OCI-LY7 (cell line): Measurements from ENCODE around the gene COL15A1. TPM values are rescaled to one million over a fixed set of nuclear protein-coding genes. Genes with fewer than 3 reads are reported as not detected.

Experiments used
- BruUV-seq: library from RNA; stranded (reverse); fragments of 400-500 nt; replicated peaks from 2 replicates; lab custom pipeline; 2021; lab: Mats Ljungman, UMichigan
- CTCF ChIA-PET: fragments of 300-600 bp; sonication (Branson Sonifier 250); formaldehyde crosslinking; loops from one replicate; lab custom pipeline; 2022; ENCODE audit warnings: antibody characterized with exemption; ENCODE audit not compliant: unreplicated experiment; lab: Charles Lee
- POLR2A ChIA-PET: fragments of 300-600 bp; sonication (Branson Sonifier 250); formaldehyde crosslinking; loops from one replicate; lab custom pipeline; 2022; ENCODE audit warnings: antibody characterized with exemption; lab: Charles Lee
- DNase-seq: peaks from one replicate; pipeline ENCODE4 v3.0.0-alpha.2; 2015; ENCODE audit warnings: low spot score
- H2AFZ ChIP-seq: fragments of 200-600 bp; sonication (generic), shearing (Covaris generic); 2 replicates; pipeline ENCODE4 v1.6.1; 2014; ENCODE audit warnings: mild to moderate bottlenecking, antibody characterized with exemption, low read length, moderate library complexity
- H3K27ac ChIP-seq: fragments of 200-600 bp; sonication (generic); 2 replicates; pipeline ENCODE4 v1.5.1; 2014; ENCODE audit warnings: mixed run types, low read depth, mild to moderate bottlenecking, moderate library complexity, low read length, inconsistent platforms; ENCODE audit not compliant: poor library complexity, severe bottlenecking
- H3K36me3 ChIP-seq: fragments of 200-600 bp; sonication (generic); 2 replicates; pipeline ENCODE4 v1.6.1; 2014; ENCODE audit warnings: mild to moderate bottlenecking, antibody characterized with exemption, low read length, moderate library complexity, mixed read lengths; ENCODE audit not compliant: insufficient read depth
- H3K4me1 ChIP-seq: fragments of 200-600 bp; sonication (generic); 2 replicates; pipeline ENCODE4 v1.5.1; 2014; ENCODE audit warnings: mild to moderate bottlenecking, low read length; ENCODE audit not compliant: insufficient read depth, poor library complexity, severe bottlenecking
- H3K4me2 ChIP-seq: fragments of 200-600 bp; sonication (generic); 2 replicates; pipeline ENCODE4 v1.6.1; 2014; ENCODE audit warnings: mild to moderate bottlenecking, low read length
- H3K4me3 ChIP-seq: fragments of 200-600 bp; sonication (generic); 2 replicates; pipeline ENCODE4 v1.5.1; 2014; ENCODE audit warnings: mild to moderate bottlenecking, low read depth, low read length; ENCODE audit not compliant: poor library complexity, severe bottlenecking
- H3K79me2 ChIP-seq: fragments of 200-600 bp; sonication (generic); 2 replicates; pipeline ENCODE4 v1.6.1; 2016; ENCODE audit warnings: low read depth, mild to moderate bottlenecking, low read length, moderate library complexity, mixed read lengths; ENCODE audit not compliant: insufficient read depth
- H3K9me2 ChIP-seq: fragments of 200-600 bp; sonication (generic); 2 replicates; pipeline ENCODE4 v1.6.1; 2016; ENCODE audit warnings: mild to moderate bottlenecking, low read length, mixed read lengths; ENCODE audit not compliant: insufficient read depth
- H3K9me3 ChIP-seq: fragments of 200-600 bp; sonication (generic); 2 replicates; pipeline ENCODE4 v1.6.1; 2014; ENCODE audit warnings: mild to moderate bottlenecking, mixed run types, low read length, mixed read lengths
- H4K20me1 ChIP-seq: fragments of 200-600 bp; sonication (generic); 2 replicates; pipeline ENCODE4 v1.6.1; 2014; ENCODE audit warnings: mild to moderate bottlenecking, antibody characterized with exemption, low read length, moderate library complexity, mixed read lengths; ENCODE audit not compliant: insufficient read depth
- EZH2phosphoT487 ChIP-seq: fragments of 200-600 bp; sonication (generic); IDR thresholded peaks from 2 replicates; pipeline ENCODE4 v1.6.1; 2018; ENCODE audit warnings: low read depth, borderline replicate concordance, mild to moderate bottlenecking, mixed run types, antibody characterized with exemption, low read length, moderate library complexity, mixed read lengths
- intact Hi-C: fragments of 100-400 bp; cut with micrococcal nuclease; formaldehyde crosslinking; loops from one replicate; pipeline ENCODE4 v1.10.0; 2022; ENCODE audit not compliant: unreplicated experiment
- total RNA-seq, 2 experiments: library from RNA; depleted of rRNA in 1 of 2; stranded (reverse); fragments of >200 nt in 1 of 2; shearing (Covaris generic) in 1 of 2; gene quantifications; 2 replicates each; pipeline ENCODE4 v1.2.3, GENCODE V29; 2014 to 2022
- TF ChIP-seq, protein P1 (sequence below): fragments of 200-600 bp; sonication (generic); conservative IDR thresholded peaks from 2 replicates; pipeline ENCODE4 v1.5.1; 2014; ENCODE audit warnings: mild to moderate bottlenecking, antibody characterized with exemption, low read length, moderate library complexity, mixed read lengths

The COL15A1 gene
- total RNA-seq, 2 experiments from 2014 or later = not detected

DNA sequence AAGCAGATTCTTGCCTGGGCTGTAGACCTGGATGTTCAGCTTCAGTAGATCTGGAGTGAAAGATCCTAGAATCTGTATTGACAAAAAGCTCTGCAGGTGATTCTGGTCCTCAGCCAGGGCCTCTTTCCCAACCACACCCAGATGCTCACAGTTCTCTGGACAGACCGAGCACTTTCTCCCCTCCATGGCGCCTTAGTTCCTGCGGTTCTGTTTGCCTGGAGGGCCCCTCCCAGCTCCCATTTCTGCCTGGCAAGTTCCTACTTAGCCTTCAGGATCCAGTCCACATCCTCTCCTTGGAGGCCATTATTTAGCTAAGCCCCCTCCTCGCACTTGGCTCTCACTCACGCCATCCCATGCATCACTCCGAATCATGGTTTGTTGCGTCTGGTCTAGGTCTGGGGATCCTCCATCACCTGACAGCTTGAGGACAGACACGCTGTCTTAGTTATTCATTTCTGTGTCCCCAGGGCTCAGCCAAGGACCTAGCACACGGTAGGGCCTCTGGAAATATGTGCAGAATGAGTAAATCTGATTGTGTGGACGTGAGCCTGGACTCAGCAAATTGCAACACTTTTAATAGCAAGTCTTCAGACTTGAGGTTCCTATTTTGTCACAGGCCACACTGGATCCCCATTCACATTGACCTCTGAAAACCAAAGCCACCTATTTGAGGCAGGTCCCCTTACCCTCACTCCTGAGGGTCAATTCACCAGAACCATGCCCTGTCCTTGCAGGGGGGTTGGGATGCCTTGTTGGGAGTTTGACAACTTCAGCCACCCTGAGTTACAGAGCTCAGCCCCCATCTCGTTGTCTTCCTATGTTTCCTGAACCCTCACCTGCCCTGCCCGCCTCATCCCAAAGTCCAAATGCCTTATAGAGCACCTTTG, 50.7 kb downstream of the COL15A1 start:
- ChIA-PET POLR2A (no interaction called here), CTCF (no interaction called here)
- no peaks in the 10 kb centered on the region for H3K9me3 ChIP-seq
- no peak overlapping the region for H2AFZ ChIP-seq
- no peak overlapping the region for H3K4me2 ChIP-seq
- H3K79me2 ChIP-seq = no peaks in the 10 kb centered on the region
- peaks cover 5% of the 10 kb centered on the region for H3K4me1 ChIP-seq
- H3K4me3 ChIP-seq = no peak overlapping the region
- no peak for DNase-seq
- no peaks in the 10 kb centered on the region for H3K36me3 ChIP-seq
- TF ChIP-seq EZH2phosphoT487 = no peak
- TF ChIP-seq, protein P1, sequence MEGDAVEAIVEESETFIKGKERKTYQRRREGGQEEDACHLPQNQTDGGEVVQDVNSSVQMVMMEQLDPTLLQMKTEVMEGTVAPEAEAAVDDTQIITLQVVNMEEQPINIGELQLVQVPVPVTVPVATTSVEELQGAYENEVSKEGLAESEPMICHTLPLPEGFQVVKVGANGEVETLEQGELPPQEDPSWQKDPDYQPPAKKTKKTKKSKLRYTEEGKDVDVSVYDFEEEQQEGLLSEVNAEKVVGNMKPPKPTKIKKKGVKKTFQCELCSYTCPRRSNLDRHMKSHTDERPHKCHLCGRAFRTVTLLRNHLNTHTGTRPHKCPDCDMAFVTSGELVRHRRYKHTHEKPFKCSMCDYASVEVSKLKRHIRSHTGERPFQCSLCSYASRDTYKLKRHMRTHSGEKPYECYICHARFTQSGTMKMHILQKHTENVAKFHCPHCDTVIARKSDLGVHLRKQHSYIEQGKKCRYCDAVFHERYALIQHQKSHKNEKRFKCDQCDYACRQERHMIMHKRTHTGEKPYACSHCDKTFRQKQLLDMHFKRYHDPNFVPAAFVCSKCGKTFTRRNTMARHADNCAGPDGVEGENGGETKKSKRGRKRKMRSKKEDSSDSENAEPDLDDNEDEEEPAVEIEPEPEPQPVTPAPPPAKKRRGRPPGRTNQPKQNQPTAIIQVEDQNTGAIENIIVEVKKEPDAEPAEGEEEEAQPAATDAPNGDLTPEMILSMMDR = no peak
- H4K20me1 ChIP-seq = no peaks in the 10 kb centered on the region
- no peak overlapping the region for H3K27ac ChIP-seq
- no TSS peak for BruUV-seq
- no peaks in the 10 kb centered on the region for H3K9me2 ChIP-seq
- intact Hi-C loops = loop anchor here (5.0 kb wide), 1 partner anchor 127 kb away; no protein-coding TSS in a partner anchor

DNA sequence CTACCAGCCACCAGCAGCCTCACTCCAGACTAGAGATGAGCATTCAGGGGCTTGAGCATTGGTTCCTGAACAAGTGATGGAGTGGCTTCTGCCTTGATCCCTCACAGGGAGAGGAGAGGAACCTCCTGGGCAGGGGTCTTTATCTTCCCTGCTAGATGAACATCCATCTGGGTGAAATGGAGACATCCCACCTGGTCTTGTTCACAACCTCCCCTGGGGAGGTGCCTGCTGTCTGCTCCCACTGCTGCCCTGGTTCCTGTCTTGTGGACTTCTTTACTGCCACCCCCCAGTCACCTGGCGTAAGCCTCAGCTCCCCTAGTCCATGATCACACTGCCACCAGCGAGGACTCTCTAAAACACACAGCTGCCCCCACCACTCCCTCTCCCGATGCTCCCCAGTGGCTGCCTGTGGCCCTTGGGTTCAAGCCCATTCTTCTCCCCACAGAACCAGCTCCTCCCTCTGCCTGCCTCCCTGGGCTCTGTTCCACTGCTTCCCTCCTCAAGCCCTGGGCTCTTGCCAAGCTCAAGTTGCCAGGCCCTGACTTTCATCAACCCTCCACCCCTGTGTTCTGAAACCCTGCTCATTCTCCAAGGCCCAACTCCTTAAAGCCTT, 51.5 kb downstream of the COL15A1 start:
- Histone ChIP-seq H3K9me3 (no peaks in the 10 kb centered on the region), H3K4me1 (peaks cover 5% of the 10 kb centered on the region), H3K36me3 (no peaks in the 10 kb centered on the region), H3K4me2 (no peak overlapping the region), H2AFZ (no peak overlapping the region), H4K20me1 (no peaks in the 10 kb centered on the region), H3K27ac (no peak overlapping the region), H3K4me3 (no peak overlapping the region), H3K9me2 (no peaks in the 10 kb centered on the region), H3K79me2 (no peaks in the 10 kb centered on the region)
- no peak for DNase-seq
- POLR2A ChIA-PET = no interaction called here
- intact Hi-C loops = loop anchor here (5.0 kb wide), 1 partner anchor 128 kb away; no protein-coding TSS in a partner anchor
- BruUV-seq = no TSS peak
- TF ChIP-seq, protein P1 = no peak
- no peak for TF ChIP-seq EZH2phosphoT487
- CTCF ChIA-PET = no interaction called here
